CD4-positive, alpha-beta T cell treated with Interleukin-10 for 1 hour (primary cell): ENCODE results near the gene GVQW3.
A peak's percentile ranks its signal among the peaks of the same experiment; 100 is the strongest.

Experiments used
- DNase-seq: peaks from one replicate; pipeline ENCODE4 v3.0.0-alpha.2; 2020

GVQW3 gene

GRCh38 chr11:76380977-76381719 is at the start of gene GVQW3, which contains the start of gene THAP12:
Gene GVQW3 (plus strand): TSS chr11:76381323. CDS start chr11:76381829, 506 bp downstream.
Gene THAP12 (minus strand): TSS chr11:76381132. CDS start chr11:76380836, 296 bp downstream.
- peak; percentile 98 for DNase-seq

DNA sequence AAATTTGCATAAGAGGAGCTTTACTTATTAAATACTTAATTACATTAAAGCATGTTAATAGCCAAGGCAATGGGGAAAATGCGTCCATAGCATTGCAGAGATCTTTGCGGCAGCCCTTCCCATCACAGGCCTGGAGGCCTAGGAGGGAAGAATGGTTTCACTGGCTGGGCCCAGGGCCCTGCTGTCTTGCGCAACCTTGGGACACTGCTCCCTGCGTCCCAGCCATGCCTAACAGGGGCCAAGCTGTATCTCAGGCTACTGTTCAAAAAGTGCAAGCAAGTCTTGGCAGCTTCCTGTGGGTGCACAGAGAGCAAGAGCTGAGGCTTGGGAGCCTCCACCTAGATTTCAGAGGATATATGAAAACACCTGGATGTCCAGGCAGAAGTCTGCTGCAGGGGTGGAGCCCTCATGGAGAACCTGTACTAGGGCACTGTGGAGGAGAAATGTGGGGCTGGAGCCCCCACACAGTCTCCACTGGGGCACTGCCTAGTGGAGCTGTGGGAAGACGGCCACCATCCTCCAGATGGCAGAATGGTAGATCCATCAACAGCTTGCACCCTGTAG is 46.2 kb upstream of the GVQW3 start:
- DNase-seq: no peak

DNA sequence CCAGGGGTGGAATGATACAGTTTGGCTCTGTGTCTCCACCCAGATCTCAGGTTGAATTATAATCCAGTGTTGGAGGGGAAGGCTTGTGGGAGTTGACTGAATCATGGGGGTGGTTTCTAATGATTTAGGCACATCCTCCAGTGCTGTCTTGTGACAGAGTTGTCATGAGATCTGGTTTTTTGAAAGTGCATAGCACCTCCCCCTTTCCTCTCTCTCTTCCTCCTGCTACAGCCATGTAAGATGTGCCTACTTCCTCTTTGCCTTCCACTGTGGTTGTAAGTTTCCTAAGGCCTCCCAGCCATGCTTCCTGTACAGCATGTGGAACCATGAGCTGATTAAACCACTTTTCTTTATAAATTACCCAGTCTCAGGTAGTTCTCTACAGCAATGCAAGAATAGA is 45.3 kb upstream of the GVQW3 start:
- no peak for DNase-seq

GRCh38 chr11:76336597-76336996 is 44.5 kb upstream of the GVQW3 start:
- no peak for DNase-seq

- no peak for DNase-seq
Measured at GRCh38 chr11:76337469-76337868, 43.7 kb upstream of the GVQW3 start.

- DNase-seq: no peak
Measured at GRCh38 chr11:76337923-76338322, 43.2 kb upstream of the GVQW3 start.

DNA sequence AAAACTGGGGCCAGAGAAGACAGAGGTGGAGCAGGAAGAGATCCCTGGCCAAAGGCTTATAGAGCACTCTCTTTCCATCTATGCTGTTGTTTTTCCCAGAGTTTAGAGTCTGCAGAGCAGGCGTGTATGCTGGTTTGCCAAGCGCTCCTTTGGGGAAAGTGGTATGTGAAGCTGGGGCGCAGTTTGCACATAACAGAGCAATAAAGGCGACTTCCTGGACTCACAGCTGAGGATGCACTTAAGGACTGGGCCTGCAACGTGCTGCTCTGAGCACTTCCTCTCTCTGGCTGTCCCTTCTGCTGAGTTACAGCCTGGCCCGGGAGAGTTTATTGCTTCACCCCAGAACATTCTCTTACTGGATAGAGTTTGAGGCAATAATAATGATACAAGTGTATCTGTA is 41.9 kb upstream of the GVQW3 start:
- peak; percentile 12 for DNase-seq

DNA sequence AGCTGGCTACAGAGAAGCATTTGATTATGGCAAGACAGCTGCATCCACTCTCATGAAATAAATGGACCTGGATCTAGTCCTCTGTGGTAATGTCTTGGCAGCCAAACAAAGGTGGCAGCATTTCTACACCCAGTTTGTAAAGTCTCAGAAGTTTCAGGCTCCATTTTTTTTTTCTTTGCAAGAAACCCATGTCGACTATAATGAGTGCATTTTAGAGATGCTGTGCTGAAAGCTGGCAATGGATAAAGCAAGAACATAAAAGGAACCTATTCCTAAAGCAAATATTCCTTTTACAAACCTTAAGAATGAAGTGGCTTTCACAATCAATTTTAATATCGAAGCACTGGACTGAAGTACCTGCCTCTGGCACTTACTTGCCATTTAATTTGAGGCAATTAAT is 33.7 kb upstream of the GVQW3 start:
- DNase-seq: no peak

DNA sequence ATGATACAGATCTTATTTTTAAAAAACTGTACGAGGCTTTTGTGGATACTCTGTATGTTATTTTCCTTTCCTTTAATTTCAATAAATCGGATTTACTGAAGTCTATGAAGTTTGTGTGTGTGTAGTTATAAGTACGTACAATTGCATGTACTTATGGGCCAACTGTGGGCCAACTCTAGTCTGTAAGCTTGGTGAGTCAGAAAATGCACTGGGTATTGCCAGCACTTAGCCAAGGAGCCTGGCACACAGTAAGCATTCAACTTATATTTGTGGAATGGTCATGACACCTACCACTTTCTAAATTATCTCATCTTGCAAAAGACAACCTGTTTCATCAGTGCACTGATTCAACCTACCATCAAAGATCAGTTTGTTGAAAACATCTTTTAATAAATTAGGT is 32.8 kb upstream of the GVQW3 start:
- no peak for DNase-seq

DNA sequence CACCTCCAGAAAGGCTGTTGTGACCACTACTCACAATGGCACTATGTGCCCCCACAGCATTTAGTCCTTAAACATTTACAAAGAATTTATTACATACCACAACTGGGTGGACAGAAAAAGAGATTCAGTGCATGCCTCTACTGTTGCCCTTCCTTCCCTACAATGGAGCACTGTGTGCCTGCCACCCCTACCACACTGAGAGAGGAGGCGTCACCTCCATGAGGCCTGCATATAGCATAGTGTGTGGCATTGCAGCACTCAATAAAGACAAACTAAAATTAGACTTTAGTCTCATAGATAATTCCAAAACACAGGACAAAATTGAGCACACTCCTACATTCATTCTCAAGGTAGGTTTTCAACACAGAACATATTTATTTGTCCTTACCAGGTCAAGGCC is 26.0 kb upstream of the GVQW3 start:
- DNase-seq: no peak

- no peak for DNase-seq
Measured at GRCh38 chr11:76361374-76361773, 19.7 kb upstream of the GVQW3 start.

DNA sequence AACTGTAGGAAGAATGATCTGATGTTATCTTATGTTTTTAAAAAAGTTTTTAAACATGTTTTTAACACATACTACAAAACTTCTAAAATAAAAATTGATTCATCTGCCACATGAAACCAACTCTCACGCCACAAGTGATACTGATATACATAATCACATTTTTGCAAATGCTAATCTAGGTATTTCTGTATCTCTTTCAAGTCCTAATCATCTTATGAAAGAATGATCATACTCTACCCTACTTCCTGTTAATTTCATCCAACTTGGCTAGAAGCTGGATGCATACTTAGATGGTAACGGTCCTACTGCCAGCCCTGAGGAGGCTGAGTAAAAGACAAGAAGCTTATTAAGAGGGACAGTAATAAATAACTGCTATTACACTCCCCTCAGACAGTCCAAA is 19.3 kb upstream of the GVQW3 start:
- DNase-seq: no peak

DNA sequence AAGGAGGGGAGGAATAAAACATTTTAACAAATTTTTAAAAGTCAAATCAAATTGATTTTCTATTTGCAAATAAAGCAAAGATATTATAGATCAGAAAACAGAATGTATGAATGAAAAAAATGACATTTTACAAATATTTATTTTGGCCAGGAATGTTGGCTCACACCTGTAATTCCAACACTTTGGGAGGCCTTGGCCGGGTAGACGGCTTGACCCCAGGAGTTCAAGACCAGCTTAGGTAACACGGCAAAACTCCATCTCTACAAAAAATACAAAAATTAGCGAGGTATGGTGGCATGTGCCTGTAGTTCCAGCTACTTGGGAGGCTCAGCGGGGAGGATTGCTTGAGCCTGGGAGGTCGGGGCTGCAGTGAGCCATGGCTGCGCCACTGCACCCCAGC is 18.4 kb upstream of the GVQW3 start:
- no peak for DNase-seq

DNA sequence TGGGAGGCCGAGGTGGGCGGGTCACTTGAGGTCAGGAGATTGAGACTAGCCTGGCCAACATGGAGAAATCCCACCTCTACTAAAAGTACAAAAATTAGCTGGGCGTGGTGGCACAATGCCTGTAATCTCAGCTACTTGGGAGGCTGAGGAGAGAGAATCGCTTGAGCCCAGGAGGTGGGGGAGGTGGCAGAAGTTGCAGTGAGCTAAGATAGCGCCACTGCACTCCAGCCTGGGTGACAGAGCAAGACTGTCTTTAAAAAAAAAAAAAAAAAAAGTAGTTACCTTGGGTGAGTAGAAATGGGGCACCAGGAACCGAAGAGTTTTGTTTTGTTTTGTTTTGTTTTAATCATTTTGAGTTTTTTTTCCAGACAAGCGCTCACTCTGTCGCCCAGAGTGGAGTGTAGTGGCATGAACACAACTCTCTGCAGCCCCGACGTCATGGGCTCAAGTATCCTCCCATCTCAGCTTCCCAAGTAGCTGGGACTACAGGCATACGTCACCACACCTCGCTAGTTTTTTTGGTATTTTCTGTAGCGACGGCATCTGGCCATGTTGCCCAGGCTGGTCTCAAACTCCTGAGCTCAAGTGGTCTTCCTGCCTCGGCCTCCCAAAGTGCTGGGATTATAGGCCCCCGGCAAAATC is 16.0 kb upstream of the GVQW3 start:
- no peak for DNase-seq

DNA sequence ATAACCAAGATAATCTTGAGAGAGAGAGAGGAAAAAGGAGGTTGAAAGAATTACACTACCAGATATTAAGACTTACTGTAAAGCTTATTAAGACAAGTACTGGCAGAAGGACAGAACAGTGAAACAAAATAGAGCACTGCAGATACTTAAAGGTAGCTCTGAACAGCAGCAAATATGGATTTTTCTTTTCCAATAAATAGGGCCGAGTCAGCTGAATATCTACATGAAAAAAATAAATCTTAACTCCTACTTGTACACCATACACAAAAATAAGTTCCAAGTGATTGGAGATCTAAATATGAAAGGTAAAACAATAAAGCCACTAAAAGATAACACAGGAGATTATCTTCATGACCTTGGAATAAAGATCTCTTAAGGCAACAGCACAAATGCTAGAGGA is 12.6 kb upstream of the GVQW3 start:
- DNase-seq: no peak

DNA sequence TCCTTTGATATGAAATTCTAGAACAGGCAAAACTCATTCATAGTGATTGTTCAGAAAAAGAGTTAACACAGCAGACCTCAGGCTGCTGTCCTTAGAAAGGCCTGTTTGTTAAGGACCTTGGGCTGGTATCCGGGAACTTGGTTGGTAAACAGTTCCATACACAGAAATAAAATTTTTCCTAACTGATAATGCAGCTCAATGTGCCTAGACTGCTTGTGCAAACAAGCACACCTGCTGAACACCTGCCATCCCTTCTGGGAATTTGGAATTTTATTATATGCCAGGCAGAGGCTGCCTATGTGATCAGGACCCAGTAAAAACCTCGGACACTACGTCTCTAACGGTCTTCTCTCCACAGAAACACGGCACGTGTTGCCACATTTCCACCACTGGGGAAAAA is 11.7 kb upstream of the GVQW3 start:
- DNase-seq: no peak

DNA sequence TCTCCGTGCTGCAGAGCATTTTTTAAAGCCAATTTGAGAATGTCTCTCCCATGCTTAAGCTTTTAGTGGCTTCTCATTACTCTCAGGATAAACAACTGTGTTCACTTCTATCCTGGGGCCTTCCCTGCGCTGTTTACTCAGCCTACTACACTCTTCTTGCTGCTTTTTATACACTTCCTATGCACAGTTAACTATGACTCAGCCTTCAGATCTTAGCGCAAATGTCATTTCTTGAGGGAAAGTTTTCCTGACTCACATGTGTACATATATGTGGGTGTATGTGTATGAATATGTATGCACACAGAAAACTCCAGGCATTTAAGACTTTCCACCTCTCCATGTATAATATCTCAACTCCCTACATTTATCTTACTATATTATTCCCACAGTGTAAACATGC is 10.0 kb upstream of the GVQW3 start:
- DNase-seq: no peak

DNA sequence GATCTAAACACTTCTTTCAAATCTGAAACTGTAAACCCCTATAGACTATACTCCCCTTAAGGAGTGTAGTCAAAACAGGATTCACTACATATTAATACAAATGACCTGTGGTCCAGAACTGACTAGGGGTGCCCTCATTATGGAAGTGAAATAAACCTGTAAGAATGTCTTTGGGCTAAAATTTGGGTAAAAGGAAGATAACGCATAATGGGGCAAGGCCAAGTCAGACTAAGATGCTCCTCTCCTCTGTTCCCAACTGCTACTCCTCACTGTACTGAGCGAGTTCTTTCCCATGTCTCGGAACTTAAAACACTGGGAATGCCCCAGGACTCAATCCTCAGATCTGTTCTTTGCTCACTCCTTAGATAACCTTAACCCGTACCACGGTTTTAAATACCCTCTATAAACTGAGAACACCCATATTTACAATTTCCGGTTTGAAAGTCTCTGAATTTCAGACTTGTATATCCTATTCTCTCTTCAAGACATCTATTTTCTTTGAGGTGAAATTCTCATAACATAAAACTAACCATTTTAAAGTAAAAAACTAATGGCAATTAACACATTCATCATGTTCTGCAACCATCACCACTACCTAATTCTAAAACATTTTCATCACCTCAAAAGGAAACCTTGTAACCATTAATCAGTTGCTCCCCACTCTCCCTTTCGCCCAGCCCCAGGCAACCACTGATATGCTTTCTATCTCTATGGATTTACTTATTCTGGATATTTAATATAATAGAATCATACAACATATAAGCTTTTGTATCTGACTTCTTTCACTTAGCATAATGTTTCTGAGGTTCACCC is 4.2 kb upstream of the GVQW3 start:
- DNase-seq: no peak

DNA sequence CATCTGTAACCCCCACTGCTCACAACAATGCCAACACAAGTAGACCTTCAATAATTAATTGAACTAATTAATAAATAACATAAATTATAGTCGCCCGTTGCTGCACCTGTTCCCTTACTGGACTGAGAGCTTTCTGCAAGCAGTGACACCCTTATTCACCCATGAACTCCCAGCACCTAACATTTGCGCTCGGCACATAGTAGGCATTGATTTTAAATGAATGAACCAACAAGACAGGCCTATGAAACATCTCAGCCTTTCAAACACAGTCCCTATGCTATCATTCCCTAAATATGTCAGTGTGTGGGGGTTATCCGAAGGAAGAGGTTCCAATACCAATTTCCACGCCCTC is 1.3 kb upstream of the GVQW3 start:
- no peak for DNase-seq

- peak; percentile 67 for DNase-seq
Measured at GRCh38 chr11:76380159-76380976, 755 bp upstream of the GVQW3 start.

GRCh38 chr11:76382209-76382608 is 1.1 kb downstream of the GVQW3 start:
- no peak for DNase-seq

DNA sequence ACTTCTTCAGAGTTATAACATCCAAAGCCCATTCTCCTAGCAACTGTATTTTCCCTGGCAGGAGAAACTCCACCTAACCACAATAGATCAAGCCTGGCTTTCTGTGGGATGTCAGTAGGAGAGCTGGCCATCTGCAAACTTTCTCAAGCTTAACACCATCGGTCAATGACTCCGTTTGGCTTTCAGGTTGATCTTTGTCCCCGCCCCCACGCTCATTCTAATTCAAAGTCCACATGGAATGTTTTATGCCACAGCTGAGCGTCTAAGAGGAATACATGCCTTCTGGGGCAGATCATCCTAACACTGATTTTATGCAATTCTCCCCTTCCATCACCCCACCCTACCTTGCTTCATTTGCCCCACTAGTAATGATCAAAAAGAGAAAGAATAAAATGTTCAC is 4.8 kb downstream of the GVQW3 start:
- no peak for DNase-seq

GRCh38 chr11:76388408-76388807 is 7.3 kb downstream of the GVQW3 start:
- no peak for DNase-seq
